Muscle layer of duodenum (tissue), 2 donors: ENCODE data around the gene OSBPL10.

Experiments used
- H3K27ac ChIP-seq: one replicate; pipeline ENCODE4 v1.7.0; 2013; ENCODE audit warnings: mild to moderate bottlenecking, low read length
- H3K27me3 ChIP-seq: one replicate; pipeline ENCODE4 v1.7.0; 2013; ENCODE audit warnings: low read depth, mild to moderate bottlenecking, control low read depth, low read length
- H3K36me3 ChIP-seq, 2 donors: one replicate each; pipeline ENCODE4 v1.7.0; 2013; ENCODE audit warnings: low read length in 2 of 2, control low read depth in 1 of 2, mild to moderate bottlenecking in 1 of 2; ENCODE audit not compliant: insufficient read depth in 2 of 2, control insufficient read depth in 1 of 2
- H3K4me1 ChIP-seq, 2 donors: one replicate each; pipeline ENCODE4 v1.7.0; 2013; ENCODE audit warnings: low read length in 2 of 2, mild to moderate bottlenecking in 2 of 2, control low read depth in 1 of 2, moderate library complexity in 1 of 2; ENCODE audit not compliant: insufficient read depth in 2 of 2, control insufficient read depth in 1 of 2
- H3K4me3 ChIP-seq, 2 donors: one replicate each; pipeline ENCODE4 v1.7.0; 2013; ENCODE audit warnings: low read length in 2 of 2, low read depth in 1 of 2, mild to moderate bottlenecking in 1 of 2
- H3K9me3 ChIP-seq, 2 donors: one replicate each; pipeline ENCODE4 v1.7.0; 2013; ENCODE audit warnings: low read length in 2 of 2, control low read depth in 1 of 2, mild to moderate bottlenecking in 1 of 2; ENCODE audit not compliant: control insufficient read depth in 1 of 2
- donor health status: healthy.

Gene OSBPL10

GRCh38 chr3:31988271-31988670, 7.2 kb upstream of the OSBPL10 start:
- Histone ChIP-seq H3K4me3 (no peak overlapping the region), H3K4me1 (no peaks in the 10 kb centered on the region), H3K9me3 (peaks cover 0 to 18% of the 10 kb centered on the region in 2 donors), H3K27ac (no peak overlapping the region), H3K36me3 (no peaks in the 10 kb centered on the region), H3K27me3 (no peaks in the 10 kb centered on the region)

DNA sequence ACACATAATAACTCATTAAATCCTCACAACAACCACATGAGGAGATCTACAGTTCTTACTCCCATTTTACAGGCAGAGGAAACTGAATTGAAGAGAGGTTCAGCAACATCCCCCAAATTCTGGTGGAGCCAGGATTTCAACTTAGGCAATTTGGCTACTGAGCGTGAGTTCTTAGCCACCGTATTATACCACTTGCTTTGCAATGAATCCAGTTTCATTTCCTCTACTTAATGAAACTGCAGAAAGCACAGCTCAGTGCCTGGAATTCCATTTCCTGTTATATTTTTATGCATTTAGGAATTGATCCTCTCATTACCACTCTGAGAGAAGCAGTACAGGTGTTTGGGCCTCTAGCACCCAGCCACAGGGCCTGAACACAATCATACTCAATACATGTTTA, 4.8 kb upstream of the OSBPL10 start:
- Histone ChIP-seq H3K4me3 (no peak overlapping the region), H3K36me3 (no peaks in the 10 kb centered on the region), H3K27me3 (no peaks in the 10 kb centered on the region), H3K9me3 (peaks cover 0 to 18% of the 10 kb centered on the region in 2 donors), H3K4me1 (no peaks in the 10 kb centered on the region), H3K27ac (no peak overlapping the region)

DNA sequence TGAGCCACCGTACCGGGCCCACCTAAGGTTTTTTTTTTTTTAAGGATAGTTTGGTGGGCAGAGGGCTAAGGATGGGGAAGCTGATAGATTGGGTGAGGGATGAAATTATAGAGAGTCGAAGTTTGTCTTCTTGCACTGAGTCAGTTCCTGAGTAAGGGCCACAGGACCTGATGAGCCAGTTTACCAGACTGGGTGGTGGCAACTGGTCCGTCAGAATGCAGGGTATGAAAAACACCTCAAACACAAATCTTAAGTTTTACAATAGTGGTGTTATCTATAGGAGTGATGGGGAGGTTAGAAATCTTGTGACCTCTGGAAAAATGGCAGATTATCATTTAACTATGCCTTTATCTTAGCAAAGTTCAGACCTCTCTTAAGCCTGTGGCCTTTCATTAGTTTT, 3.3 kb upstream of the OSBPL10 start:
- H3K36me3 ChIP-seq: no peaks in the 10 kb centered on the region
- H3K4me3 ChIP-seq: no peak overlapping the region
- no peaks in the 10 kb centered on the region for H3K4me1 ChIP-seq
- no peak overlapping the region for H3K27ac ChIP-seq
- H3K9me3 ChIP-seq: peaks cover 0 to 13% of the 10 kb centered on the region in 2 donors
- no peaks in the 10 kb centered on the region for H3K27me3 ChIP-seq

GRCh38 chr3:31980530-31981205, 394 bp downstream of the OSBPL10 start:
- H3K27ac ChIP-seq: peak overlapping the region; percentile 20
- no peaks in the 10 kb centered on the region for H3K36me3 ChIP-seq
- H3K4me3 ChIP-seq: peak overlapping the region; percentile 66 to 76
- no peaks in the 10 kb centered on the region for H3K9me3 ChIP-seq
- no peaks in the 10 kb centered on the region for H3K4me1 ChIP-seq
- no peaks in the 10 kb centered on the region for H3K27me3 ChIP-seq

DNA sequence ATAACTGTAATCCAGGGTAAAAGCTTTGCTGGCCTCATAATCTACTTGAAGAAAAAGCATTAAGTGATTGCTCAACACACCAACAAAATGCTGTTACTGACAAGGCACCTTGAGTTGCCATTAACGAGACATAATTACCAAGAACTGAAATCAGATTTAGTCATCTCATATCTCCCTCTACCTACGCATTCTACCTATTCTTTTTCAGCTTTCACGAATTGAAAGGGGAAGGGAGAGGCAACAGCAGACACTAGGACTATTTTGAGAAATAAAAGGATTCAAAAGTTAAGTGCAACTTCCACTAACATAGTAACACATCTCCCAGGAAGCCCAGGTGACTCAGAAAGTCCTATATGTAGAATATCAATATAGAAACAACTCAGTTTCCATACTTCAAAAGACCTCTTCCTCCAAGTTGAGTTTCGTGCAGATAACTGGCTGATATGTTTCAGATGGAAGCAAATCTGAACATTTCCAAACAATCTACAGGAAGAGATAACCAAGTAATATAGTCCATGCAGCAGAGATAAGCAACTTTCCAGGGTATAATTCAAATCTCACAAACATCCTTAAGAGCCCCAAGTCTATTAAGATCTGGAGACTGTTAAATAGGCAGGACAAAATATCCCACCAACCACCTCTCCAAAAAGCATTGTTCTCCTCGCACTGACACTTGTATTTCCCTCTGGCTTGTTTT, 1.9 kb downstream of the OSBPL10 start:
- no peak overlapping the region for H3K4me3 ChIP-seq

GRCh38 chr3:31978553-31978952, 2.5 kb downstream of the OSBPL10 start:
- H3K4me3 ChIP-seq: no peak overlapping the region
- H3K9me3 ChIP-seq: no peaks in the 10 kb centered on the region
- H3K27me3 ChIP-seq: no peaks in the 10 kb centered on the region
- H3K4me1 ChIP-seq: no peaks in the 10 kb centered on the region
- no peak overlapping the region for H3K27ac ChIP-seq
- no peaks in the 10 kb centered on the region for H3K36me3 ChIP-seq

More for the DNA sequence above, 1.9 kb downstream of the OSBPL10 start:
- H3K27ac ChIP-seq: no peak overlapping the region
- H3K36me3 ChIP-seq: no peaks in the 10 kb centered on the region
- no peaks in the 10 kb centered on the region for H3K9me3 ChIP-seq
- H3K27me3 ChIP-seq: no peaks in the 10 kb centered on the region
- no peaks in the 10 kb centered on the region for H3K4me1 ChIP-seq

GRCh38 chr3:31977736-31978135, 3.3 kb downstream of the OSBPL10 start:
- no peaks in the 10 kb centered on the region for H3K9me3 ChIP-seq
- no peaks in the 10 kb centered on the region for H3K4me1 ChIP-seq
- H3K27ac ChIP-seq: no peak overlapping the region
- H3K36me3 ChIP-seq: no peaks in the 10 kb centered on the region
- H3K4me3 ChIP-seq: no peak overlapping the region
- no peaks in the 10 kb centered on the region for H3K27me3 ChIP-seq

DNA sequence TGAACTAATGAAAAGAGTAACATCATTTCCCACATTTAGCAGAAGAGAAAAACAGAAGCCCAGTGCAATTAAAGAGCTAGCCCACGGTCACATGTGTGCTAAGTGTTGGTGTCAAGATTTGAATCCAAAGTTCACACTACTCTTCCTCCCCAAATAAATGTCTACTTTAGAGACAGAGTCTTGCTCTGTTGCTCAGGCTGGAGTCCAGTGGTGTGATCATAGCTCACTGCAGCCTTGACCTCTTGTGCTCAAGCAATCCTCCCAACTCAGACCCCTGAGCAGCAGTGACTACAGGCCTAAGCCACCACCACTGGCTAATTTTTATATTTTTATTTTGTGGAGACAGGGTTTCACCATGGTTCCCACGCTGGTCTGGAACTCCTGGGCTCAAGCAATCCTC, 4.8 kb downstream of the OSBPL10 start:
- Histone ChIP-seq H3K36me3 (no peaks in the 10 kb centered on the region), H3K4me3 (no peak overlapping the region), H3K27me3 (no peaks in the 10 kb centered on the region), H3K4me1 (no peaks in the 10 kb centered on the region), H3K27ac (no peak overlapping the region), H3K9me3 (no peaks in the 10 kb centered on the region)

- no peak overlapping the region for H3K27ac ChIP-seq
Observed at GRCh38 chr3:31974964-31975363, 6.1 kb downstream of the OSBPL10 start.

DNA sequence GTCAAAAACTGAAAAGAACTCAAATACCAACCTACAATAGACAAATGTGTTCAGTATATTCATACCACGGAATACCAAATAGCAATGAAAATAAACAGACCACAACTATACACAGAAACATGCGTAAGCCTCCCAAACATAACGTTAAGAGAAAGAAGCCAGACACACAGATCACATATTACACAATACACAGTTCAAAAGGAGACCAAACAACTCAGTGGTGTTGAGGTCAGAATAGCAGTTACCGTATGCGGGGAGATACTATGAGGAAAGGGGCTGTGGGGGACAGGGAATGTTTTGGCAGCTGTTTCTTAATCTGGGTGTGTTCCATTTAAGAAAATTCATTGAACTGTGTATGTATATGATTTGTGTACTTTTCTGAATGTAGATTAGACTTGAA, 6.6 kb downstream of the OSBPL10 start:
- H3K4me3 ChIP-seq: no peak overlapping the region
- no peaks in the 10 kb centered on the region for H3K9me3 ChIP-seq
- no peaks in the 10 kb centered on the region for H3K27me3 ChIP-seq
- no peaks in the 10 kb centered on the region for H3K4me1 ChIP-seq
- no peaks in the 10 kb centered on the region for H3K36me3 ChIP-seq
- no peak overlapping the region for H3K27ac ChIP-seq

More at GRCh38 chr3:31974964-31975363, 6.1 kb downstream of the OSBPL10 start:
- H3K36me3 ChIP-seq: no peaks in the 10 kb centered on the region
- H3K27me3 ChIP-seq: no peaks in the 10 kb centered on the region
- H3K4me1 ChIP-seq: no peaks in the 10 kb centered on the region
- H3K9me3 ChIP-seq: no peaks in the 10 kb centered on the region
- H3K4me3 ChIP-seq: no peak overlapping the region

GRCh38 chr3:31973837-31974236, 7.2 kb downstream of the OSBPL10 start:
- Histone ChIP-seq H3K9me3 (no peaks in the 10 kb centered on the region), H3K27me3 (no peaks in the 10 kb centered on the region), H3K4me3 (no peak overlapping the region), H3K4me1 (peaks cover under 1 to 2% of the 10 kb centered on the region in 2 donors), H3K36me3 (no peaks in the 10 kb centered on the region), H3K27ac (no peak overlapping the region)
